PFSK-1 (cell line): ENCODE data around the gene EED.

Source experiments
- FOXP2 ChIP-seq: optimal IDR thresholded peaks from 2 replicates; pipeline ENCODE3; 2011; ENCODE audit warnings: borderline replicate concordance, control low read depth, inconsistent platforms; ENCODE audit not compliant: insufficient read depth; ENCODE audit errors: extremely low read length, extremely low read depth
- POLR2AphosphoS5 ChIP-seq: IDR thresholded peaks from 2 replicates; pipeline ENCODE4 v1.6.1; 2012; ENCODE audit warnings: low read depth, mild to moderate bottlenecking, control low read depth, low read length, moderate library complexity
- REST ChIP-seq, 2 experiments: IDR thresholded peaks; 2 replicates each; pipeline versions ENCODE4 v1.6.1 to v1.8.0; 2011 to 2012; ENCODE audit warnings: low read depth in 2 of 2, low read length in 2 of 2, control low read depth in 1 of 2, inconsistent platforms in 1 of 2, mild to moderate bottlenecking in 1 of 2, moderate library complexity in 1 of 2; ENCODE audit not compliant: insufficient read depth in 1 of 2
- SIN3A ChIP-seq: IDR thresholded peaks from 2 replicates; pipeline ENCODE4 v1.6.1; 2012; ENCODE audit warnings: mild to moderate bottlenecking, low read length, moderate library complexity, borderline replicate concordance; ENCODE audit not compliant: insufficient read depth
- TAF1 ChIP-seq: IDR thresholded peaks from 2 replicates; pipeline ENCODE4 v1.6.1; 2012; ENCODE audit warnings: low read length, control low read depth, borderline replicate concordance; ENCODE audit not compliant: insufficient read depth

Gene EED

GRCh38 chr11:86314636-86315035, 70.1 kb downstream of the EED start:
- TF ChIP-seq FOXP2 (no peak), REST (IDR thresholded peaks at IDR 0.05; ENCODE audit: insufficient read depth in 1 of 2, low read depth in 2 of 2, low read length in 2 of 2) (no peak), SIN3A (no peak), TAF1 (no peak), POLR2AphosphoS5 (no peak)
